H9 (cell line): Measurements from ENCODE around the gene SLC9A9. TPM values are rescaled to one million over a fixed set of nuclear protein-coding genes. Genes with fewer than 3 reads are reported as not detected.

Experiments
- DNase-seq: peaks from one replicate; pipeline ENCODE4 v3.0.0-alpha.2; 2017
- H2AFZ ChIP-seq: one replicate; pipeline ENCODE4 v1.6.1; 2013; ENCODE audit warnings: mild to moderate bottlenecking, low read length, control low read depth, moderate library complexity
- H2AK5ac ChIP-seq: 2 replicates; pipeline ENCODE4 v1.6.1; 2013; ENCODE audit warnings: low read length, control low read depth, mixed read lengths; ENCODE audit not compliant: insufficient read length
- H2BK120ac ChIP-seq: one replicate; pipeline ENCODE4 v1.6.1; 2013; ENCODE audit warnings: low read depth, mild to moderate bottlenecking, low read length, control low read depth, inconsistent platforms; ENCODE audit not compliant: poor library complexity, severe bottlenecking
- H2BK12ac ChIP-seq: 2 replicates; pipeline ENCODE4 v1.6.1; 2013; ENCODE audit warnings: low read length, control low read depth, mixed read lengths, low read depth; ENCODE audit not compliant: insufficient read length
- H2BK15ac ChIP-seq: 2 replicates; pipeline ENCODE4 v1.6.1; 2013; ENCODE audit warnings: low read depth, low read length, control low read depth
- H2BK20ac ChIP-seq: one replicate; pipeline ENCODE4 v1.6.1; 2013; ENCODE audit warnings: low read depth, mild to moderate bottlenecking, low read length, control low read depth, inconsistent platforms; ENCODE audit not compliant: poor library complexity, severe bottlenecking
- H2BK5ac ChIP-seq: 2 replicates; pipeline ENCODE4 v1.6.1; 2013; ENCODE audit warnings: low read length, control low read depth, mixed read lengths; ENCODE audit not compliant: insufficient read length
- H3K14ac ChIP-seq: 2 replicates; pipeline ENCODE4 v1.6.1; 2013; ENCODE audit warnings: low read length, control low read depth; ENCODE audit not compliant: insufficient read depth
- H3K18ac ChIP-seq: 2 replicates; pipeline ENCODE4 v1.6.1; 2013; ENCODE audit warnings: low read depth, mild to moderate bottlenecking, mixed read lengths, low read length, control low read depth; ENCODE audit not compliant: insufficient read length
- H3K23ac ChIP-seq: 2 replicates; pipeline ENCODE4 v1.6.1; 2013; ENCODE audit warnings: low read length, control low read depth, mixed read lengths, low read depth; ENCODE audit not compliant: insufficient read length
- H3K23me2 ChIP-seq: 2 replicates; pipeline ENCODE4 v1.6.1; 2013; ENCODE audit warnings: low read depth, mild to moderate bottlenecking, mixed read lengths, low read length, control low read depth; ENCODE audit not compliant: insufficient read length, poor library complexity, severe bottlenecking
- H3K27ac ChIP-seq: 2 replicates; pipeline ENCODE4 v1.5.1; 2013; ENCODE audit warnings: low read length, control low read depth, mixed read lengths, low read depth; ENCODE audit not compliant: insufficient read length
- H3K27me3 ChIP-seq: 2 replicates; pipeline ENCODE4 v1.6.1; 2013; ENCODE audit warnings: low read length, control low read depth, inconsistent platforms; ENCODE audit not compliant: insufficient read depth
- H3K4ac ChIP-seq: 2 replicates; pipeline ENCODE4 v1.6.1; 2013; ENCODE audit warnings: low read depth, mild to moderate bottlenecking, control low read depth, inconsistent platforms, low read length, moderate library complexity
- H3K4me1 ChIP-seq: 2 replicates; pipeline ENCODE4 v1.6.1; 2013; ENCODE audit warnings: low read length, control low read depth, inconsistent platforms; ENCODE audit not compliant: insufficient read depth
- H3K4me2 ChIP-seq: 2 replicates; pipeline ENCODE4 v1.6.1; 2013; ENCODE audit warnings: low read length, control low read depth, mixed read lengths; ENCODE audit not compliant: insufficient read length, insufficient read depth
- H3K56ac ChIP-seq: 2 replicates; pipeline ENCODE4 v1.6.1; 2013; ENCODE audit warnings: low read depth, mild to moderate bottlenecking, mixed read lengths, low read length, control low read depth; ENCODE audit not compliant: insufficient read length
- H3K79me1 ChIP-seq: 2 replicates; pipeline ENCODE4 v1.6.1; 2013; ENCODE audit warnings: low read depth, mild to moderate bottlenecking, moderate library complexity, low read length, control low read depth, inconsistent platforms; ENCODE audit not compliant: insufficient read depth, poor library complexity, severe bottlenecking
- H3K79me2 ChIP-seq: 2 replicates; pipeline ENCODE4 v1.6.1; 2013; ENCODE audit warnings: low read length, control low read depth, inconsistent platforms; ENCODE audit not compliant: insufficient read depth
- H3K9ac ChIP-seq: 2 replicates; pipeline ENCODE4 v1.6.1; 2013; ENCODE audit warnings: low read length, control low read depth, mixed read lengths; ENCODE audit not compliant: insufficient read length; ENCODE audit errors: extremely low read depth
- H3K9me3 ChIP-seq: one replicate; pipeline ENCODE4 v1.6.1; 2013; ENCODE audit warnings: low read depth, low read length, inconsistent platforms; ENCODE audit not compliant: control insufficient read depth
- H3T11ph ChIP-seq: one replicate; pipeline ENCODE4 v1.6.1; 2013; ENCODE audit warnings: mild to moderate bottlenecking, low read length, control low read depth, inconsistent platforms
- H4K20me1 ChIP-seq: one replicate; pipeline ENCODE4 v1.6.1; 2013; ENCODE audit not compliant: control insufficient read depth, insufficient read length, insufficient read depth
- H4K5ac ChIP-seq: 2 replicates; pipeline ENCODE4 v1.6.1; 2013; ENCODE audit warnings: low read depth, mild to moderate bottlenecking, mixed read lengths, low read length, control low read depth; ENCODE audit not compliant: insufficient read length
- H4K8ac ChIP-seq: replicated peaks from 2 replicates; pipeline ENCODE4 v1.6.1; 2013; ENCODE audit warnings: low read length, control low read depth, mixed read lengths, low read depth; ENCODE audit not compliant: insufficient read length
- H4K91ac ChIP-seq: 2 replicates; pipeline ENCODE4 v1.6.1; 2013; ENCODE audit warnings: low read depth, mild to moderate bottlenecking, moderate library complexity, mixed read lengths, low read length, control low read depth; ENCODE audit not compliant: insufficient read length
- H3K27ac Mint-ChIP-seq, 3 experiments: 2 replicates in 2 of 3; 3 replicates in 1 of 3; pipeline ENCODE4 v1.8.0; 2020 to 2021; ENCODE audit warnings: mixed read lengths in 3 of 3, mild to moderate bottlenecking in 1 of 3, moderate library complexity in 1 of 3
- H3K27me3 Mint-ChIP-seq: 2 replicates; pipeline ENCODE4 v1.8.0; 2021; ENCODE audit warnings: low read depth, mild to moderate bottlenecking, moderate library complexity, mixed read lengths
- H3K36me3 Mint-ChIP-seq, 3 experiments: 2 replicates in 2 of 3; 3 replicates in 1 of 3; pipeline ENCODE4 v1.8.0; 2020 to 2021; ENCODE audit warnings: low read depth in 3 of 3, mixed read lengths in 3 of 3; ENCODE audit not compliant: insufficient read depth in 1 of 3
- H3K4me1 Mint-ChIP-seq, 2 experiments: 2 replicates each; pipeline ENCODE4 v1.8.0; 2020; ENCODE audit warnings: mixed read lengths in 2 of 2
- H3K4me3 Mint-ChIP-seq, 2 experiments: 2 replicates in 1 of 2; 3 replicates in 1 of 2; pipeline ENCODE4 v1.8.0; 2020 to 2021; ENCODE audit warnings: mild to moderate bottlenecking in 2 of 2, mixed read lengths in 2 of 2, moderate library complexity in 1 of 2
- H3K9me3 Mint-ChIP-seq, 2 experiments: 2 replicates in 1 of 2; 3 replicates in 1 of 2; pipeline ENCODE4 v1.8.0; 2020; ENCODE audit warnings: mild to moderate bottlenecking in 2 of 2, mixed read lengths in 2 of 2, moderate library complexity in 1 of 2
- CTCF ChIP-seq: fragments of 200-600 bp; sonication (generic); conservative IDR thresholded peaks from 3 replicates; pipeline ENCODE4 v1.8.0; 2021; ENCODE audit warnings: antibody characterized with exemption, mild to moderate bottlenecking
- WGBS: extraction: QIAGEN DNeasy Blood & Tissue Kit; methylation state at CpG from one replicate; pipeline ENCODE4 v1.1.7; 2013; ENCODE audit warnings: missing lambda C conversion rate, low lambda C conversion rate, mixed read lengths; ENCODE audit not compliant: insufficient read length; ENCODE audit errors: extremely low coverage; 5-methylcytosine and 5-hydroxymethylcytosine counted together
- total RNA-seq: library from RNA; stranded (reverse); gene quantifications from 2 replicates; pipeline ENCODE4 v1.2.1, GENCODE V29; 2021

Gene SLC9A9
- total RNA-seq, 1 experiment from 2014 or later: 0.35 TPM

GRCh38 chr3:143532091-143532490 is 316.2 kb downstream of the SLC9A9 start:
- Histone ChIP-seq H3K18ac (no peak overlapping the region), H3K79me1 (no peaks in the 10 kb centered on the region), H2BK5ac (no peak overlapping the region), H4K8ac (no peak overlapping the region), H2BK20ac (no peak overlapping the region), H4K20me1 (no peaks in the 10 kb centered on the region), H3K9ac (no peak overlapping the region), H3K27ac (no peak overlapping the region), H2BK12ac (no peak overlapping the region), H2AFZ (no peak overlapping the region), H2BK15ac (no peak overlapping the region), H3K23ac (no peak overlapping the region), H4K5ac (no peak overlapping the region), H4K91ac (no peak overlapping the region), H2AK5ac (no peak overlapping the region), H3K56ac (no peak overlapping the region), H3K4me1 (no peaks in the 10 kb centered on the region), H3K14ac (no peak overlapping the region), H3K9me3 (no peaks in the 10 kb centered on the region), H3K23me2 (no peaks in the 10 kb centered on the region), H3K27me3 (no peaks in the 10 kb centered on the region), H3K4me2 (no peak overlapping the region), H3K4ac (no peak overlapping the region), H3K79me2 (no peaks in the 10 kb centered on the region), H3T11ph (no peak overlapping the region), H2BK120ac (no peak overlapping the region)
- Mint-ChIP-seq H3K36me3 (no peaks in the 10 kb centered on the region; a peak in 1 of 7 replicates), H3K4me1 (no peaks in the 10 kb centered on the region; a peak in 1 of 4 replicates), H3K4me3 (no peak overlapping the region), H3K9me3 (no peaks in the 10 kb centered on the region), H3K27ac (no peak overlapping the region), H3K27me3 (no peaks in the 10 kb centered on the region)
- no peak for DNase-seq
- TF ChIP-seq CTCF: no peak
- WGBS: no CpG with 5 or more reads among the region's 1 CpG
